Mesangial cell (primary cell): Measurements from ENCODE around the gene EFCAB14. TPM values are rescaled to one million over a fixed set of nuclear protein-coding genes. Genes with fewer than 3 reads are reported as not detected.

ENCODE experiments used
- total RNA-seq: library from RNA; depleted of rRNA; stranded (reverse); fragments of >200 nt; gene quantifications from 2 replicates; pipeline ENCODE4 v1.2.3, GENCODE V29; 2015

Gene EFCAB14, protein sequence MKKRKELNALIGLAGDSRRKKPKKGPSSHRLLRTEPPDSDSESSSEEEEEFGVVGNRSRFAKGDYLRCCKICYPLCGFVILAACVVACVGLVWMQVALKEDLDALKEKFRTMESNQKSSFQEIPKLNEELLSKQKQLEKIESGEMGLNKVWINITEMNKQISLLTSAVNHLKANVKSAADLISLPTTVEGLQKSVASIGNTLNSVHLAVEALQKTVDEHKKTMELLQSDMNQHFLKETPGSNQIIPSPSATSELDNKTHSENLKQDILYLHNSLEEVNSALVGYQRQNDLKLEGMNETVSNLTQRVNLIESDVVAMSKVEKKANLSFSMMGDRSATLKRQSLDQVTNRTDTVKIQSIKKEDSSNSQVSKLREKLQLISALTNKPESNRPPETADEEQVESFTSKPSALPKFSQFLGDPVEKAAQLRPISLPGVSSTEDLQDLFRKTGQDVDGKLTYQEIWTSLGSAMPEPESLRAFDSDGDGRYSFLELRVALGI
- 34.2 and 55.8 TPM in 2 replicates for total RNA-seq

DNA sequence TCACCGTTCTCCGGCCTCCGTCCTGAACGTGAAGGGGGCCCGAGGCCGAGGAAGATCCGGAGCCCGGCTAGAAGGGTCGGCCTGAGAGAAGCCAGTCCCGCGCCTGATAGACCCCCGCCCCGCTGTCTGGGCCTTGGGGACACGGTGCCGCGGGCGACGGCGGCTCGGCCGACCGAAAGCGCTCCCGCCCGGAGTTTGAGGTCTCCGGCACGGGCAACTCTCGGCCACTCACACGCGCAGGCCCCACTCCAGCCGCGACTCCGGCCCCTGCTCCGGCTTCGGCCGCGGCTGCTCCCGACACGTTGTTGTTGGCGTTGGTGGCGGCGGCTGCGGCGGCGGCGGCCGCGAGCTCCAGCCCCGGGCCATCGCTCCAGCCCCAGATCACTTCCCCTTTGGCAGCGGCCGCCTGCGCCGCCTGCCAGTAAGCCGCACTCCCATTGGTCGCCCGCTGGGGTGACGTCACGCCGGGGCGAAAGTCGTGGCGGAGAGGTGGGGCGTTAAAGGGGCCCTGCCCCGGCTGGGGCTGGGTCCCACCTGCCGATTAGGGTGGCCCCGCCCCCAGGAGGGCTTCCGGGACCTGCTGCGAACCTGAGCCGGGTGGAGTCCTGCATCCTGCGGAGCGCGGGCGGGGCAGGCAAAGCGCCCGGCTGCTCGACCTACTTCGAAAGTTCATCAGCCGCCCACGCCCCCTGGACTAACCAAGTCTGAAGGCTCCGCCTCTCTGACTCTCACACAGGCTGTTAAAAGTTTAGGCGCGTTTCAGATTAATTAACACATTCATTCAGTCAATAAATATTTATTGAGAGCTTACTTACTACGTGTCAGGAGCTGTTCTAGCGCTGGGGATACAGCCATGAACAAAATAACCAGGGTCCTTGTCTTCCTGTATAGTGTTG, at the start of gene EFCAB14:
EFCAB14 (minus strand) TSS at position 388 of the 896 bp plus-strand sequence. CDS start 1,027 bp downstream, outside the sequence.

DNA sequence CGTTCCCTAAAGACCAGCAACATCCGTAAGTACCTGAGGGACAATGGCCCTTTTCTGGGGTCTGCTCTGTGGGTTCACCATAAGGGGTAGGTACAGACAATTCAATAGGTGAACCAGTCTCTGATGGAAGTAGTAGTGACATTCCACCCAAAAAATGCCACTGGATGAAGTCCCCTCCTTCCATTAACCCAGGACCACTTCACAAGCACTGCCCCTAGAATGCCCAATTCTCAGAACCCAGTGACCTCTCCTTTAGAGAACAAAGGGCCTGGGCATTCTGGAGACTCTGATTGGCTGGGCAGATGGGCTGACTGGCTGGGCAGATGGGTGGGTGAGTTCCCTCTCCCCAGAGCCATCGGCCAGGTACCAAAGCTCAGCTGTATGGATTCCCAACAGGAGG, 47.4 kb downstream of the EFCAB14 start, which contains the start of gene TEX38:
TEX38 (plus strand) TSS at position 301 of the 400 bp plus-strand sequence; CDS start at position 382, 81 bp downstream.

DNA sequence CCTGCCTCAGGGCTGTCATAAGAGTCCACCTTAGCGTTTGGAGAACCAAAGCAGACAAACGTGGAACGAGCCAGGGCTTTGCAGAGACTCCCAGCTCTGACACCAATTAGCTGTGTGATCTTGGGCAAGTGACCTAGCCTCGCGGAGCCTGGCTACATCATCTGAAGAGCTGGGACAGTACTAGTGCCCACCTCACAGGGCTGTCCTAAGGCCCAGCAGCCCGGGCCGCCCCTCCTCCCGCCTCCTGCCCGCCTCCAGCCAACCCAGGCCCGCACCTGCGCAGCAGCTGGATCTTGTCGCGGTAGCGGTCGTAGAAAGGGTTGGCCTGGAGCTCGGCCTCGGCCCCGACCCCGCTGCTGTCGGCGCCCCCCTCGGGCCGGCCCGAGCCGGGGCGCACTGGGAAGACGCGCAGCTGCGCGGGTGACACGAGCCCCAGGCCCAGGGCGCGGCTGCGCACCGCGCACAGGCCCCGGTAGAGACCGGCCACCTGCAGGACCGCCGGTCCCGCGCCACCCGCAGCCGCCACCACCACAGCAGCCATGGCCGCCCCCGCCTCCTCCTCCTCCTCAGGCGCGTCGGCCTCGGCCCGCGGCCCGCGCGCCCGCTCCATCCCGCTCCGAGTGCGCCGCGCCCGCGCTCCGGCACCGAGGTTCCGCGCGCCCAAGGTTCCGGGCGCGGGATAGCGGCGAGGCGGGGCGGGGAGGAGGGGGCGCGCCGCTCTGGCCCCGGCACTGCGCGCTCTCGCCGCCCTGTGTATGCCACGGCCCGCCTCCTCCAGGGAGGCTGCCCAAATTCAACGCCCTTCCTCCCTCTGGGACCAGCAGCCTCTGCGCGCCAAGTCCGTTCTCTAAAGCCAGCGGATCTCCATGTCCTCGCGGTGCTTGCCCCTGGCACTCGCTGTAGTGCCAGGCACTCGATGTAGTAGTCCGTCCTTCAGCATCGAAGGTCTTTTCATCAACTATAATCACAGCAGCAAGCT, 50.8 kb downstream of the EFCAB14 start, which contains the start of gene ATPAF1:
ATPAF1 (minus strand) TSS at position 583 of the 979 bp plus-strand sequence; CDS start at position 541, 42 bp downstream.

Other genes starting within 250 kb of the EFCAB14 start
- not detected in 2 replicates for gene DMBX1, start 229.3 kb downstream of the EFCAB14 start, total RNA-seq
- gene KNCN, start 167.5 kb downstream of the EFCAB14 start, total RNA-seq: not detected in 2 replicates
- 11.9 and 16.4 TPM in 2 replicates for gene MKNK1, start 114.8 kb downstream of the EFCAB14 start, total RNA-seq
- 2.9 and 8.0 TPM in 2 replicates for gene MOB3C, start 102.3 kb downstream of the EFCAB14 start, total RNA-seq
- 34.4 and 39.4 TPM in 2 replicates for gene ATPAF1, start 50.8 kb downstream of the EFCAB14 start, total RNA-seq
- gene TEX38, start 47.3 kb downstream of the EFCAB14 start, total RNA-seq: not detected in 2 replicates
- gene CYP4B1, start 79.9 kb upstream of the EFCAB14 start, total RNA-seq: not detected in 2 replicates
- not detected in 2 replicates for gene CYP4A11, start 222.4 kb upstream of the EFCAB14 start, total RNA-seq